Pancreas (tissue), 10 donors: ENCODE data around the gene SRSF1. TPM values are rescaled to one million over a fixed set of nuclear protein-coding genes. Genes with fewer than 3 reads are reported as not detected.
"Not testable (repeated sequence)": the region's sequence is repeated elsewhere in the genome, so short reads cannot be mapped to it uniquely, and the experiment has no call there.

Experiments
- ATAC-seq, 4 donors: fragments of 200-7000 bp; cut with Tn5 transposase; one replicate each; pipeline versions ENCODE4 v1.8.0 to v1.9.1; 2020; ENCODE audit warnings: mild to moderate bottlenecking in 4 of 4, moderate library complexity in 4 of 4
- DNase-seq, 6 donors: peaks; one replicate each; pipeline ENCODE4 v3.0.0-alpha.2; 2020
- FAIRE-seq: peaks from 2 replicates; lab custom pipeline; 2012; peaks lifted over from hg19 to GRCh38; lab: Jason Lieb, UNC
- H3K27ac ChIP-seq, 4 donors: fragments of 200-600 bp; sonication (generic); 1 replicate in 3 of 4; 2 replicates in 1 of 4; pipeline versions ENCODE4 v1.5.0 to v1.8.0; 2020
- H3K27me3 ChIP-seq, 4 donors: fragments of 200-600 bp; one replicate each; pipeline ENCODE4 v1.8.0; 2021
- H3K36me3 ChIP-seq, 3 donors: fragments of 200-600 bp; sonication (generic) in 1 of 3; one replicate each; pipeline versions ENCODE4 v1.5.0 to v1.8.0; 2020 to 2021
- H3K4me1 ChIP-seq, 3 donors: fragments of 200-600 bp; one replicate each; pipeline ENCODE4 v1.8.0; 2021
- H3K4me3 ChIP-seq, 4 donors: fragments of 200-600 bp; sonication (generic) in 2 of 4; one replicate each; pipeline versions ENCODE4 v1.5.0 to v1.8.0; 2020 to 2021
- H3K9me3 ChIP-seq, 4 donors: fragments of 200-600 bp; one replicate each; pipeline ENCODE4 v1.8.0; 2021
- CTCF ChIP-seq, 4 donors: fragments of 200-600 bp; sonication (generic) in 3 of 4; IDR thresholded peaks; one replicate each; pipeline versions ENCODE4 v1.5.0 to v1.8.0; 2021; ENCODE audit warnings: antibody characterized with exemption in 4 of 4
- WGBS, 2 donors: extraction: QIAGEN DNeasy Blood & Tissue Kit; methylation state at CpG; one replicate each; pipeline ENCODE4 v1.1.7; 2013; 5-methylcytosine and 5-hydroxymethylcytosine counted together
- intact Hi-C, 3 donors: fragments of 100-400 bp; cut with DNase I; formaldehyde crosslinking; loops; one replicate each; pipeline versions ENCODE4 v1.11.1 to v1.14.2; 2022
- polyA plus RNA-seq, 2 donors: library from polyadenylated mRNA; stranded (reverse); fragments of 200-250 nt; gene quantifications; one replicate each; pipeline ENCODE4 v1.2.3, GENCODE V29; 2013
- total RNA-seq, 6 donors: library from RNA; stranded (reverse); fragmentation: NEBNext Ultra II Directional in 4 of 6; extraction: Animal tissue kit (Norgen Biotek cat#: 25700) in 4 of 6; gene quantifications; one replicate each; pipeline versions ENCODE4 v1.2.1 to v1.2.4, GENCODE V29; 2021 to 2023
- donor health status: healthy with polysubstance abuse.
- donor health status: DM: no; HTN: no; CAD: no; lungs with moderate emphysema.
- donor health status: DM: no; HTN: no; CAD: no.
- donor health status: control.
- donor health status: control.
- donor health status: Bipolar disorder and iron deficiency.
- donor health status: DM: yes; HTN: yes; CAD: no.
- donor health status: DM: no; HTN: no; CAD: no.
- donor health status: DM: no; HTN: no; CAD: no.
- donor health status: DM: yes; HTN: yes; CAD: no.

The SRSF1 gene
- total and polyA plus RNA-seq, 8 donors: 37.5 to 95.2 (median 67.2) TPM

GRCh38 chr17:57975044-57975443 is 32.0 kb downstream of the SRSF1 start:
- Histone ChIP-seq H3K27me3 (no peaks in the 10 kb centered on the region), H3K4me3 (no peak overlapping the region), H3K36me3 (peaks cover 0 to 51% (median 34%) of the 10 kb centered on the region in 3 donors), H3K27ac (no peak overlapping the region), H3K9me3 (no peaks in the 10 kb centered on the region), H3K4me1 (peaks cover 10 to 13% (median 12%) of the 10 kb centered on the region in 3 donors)
- ATAC-seq (peak; percentile 69 to 94 (median 86)), FAIRE-seq (no peak), DNase-seq (no peak)
- intact Hi-C loops: no loop called here
- WGBS, 2 donors: 10 to 13% methylated on average over 1 of the region's 1 CpG
- no peak for TF ChIP-seq CTCF (IDR thresholded peaks at IDR 0.05)

- FAIRE-seq, DNase-seq, intact Hi-C loops, ATAC-seq, H3K9me3 ChIP-seq, H3K27ac ChIP-seq, H3K4me3 ChIP-seq, H3K27me3 ChIP-seq: not testable (repeated sequence)
- Histone ChIP-seq H3K4me1 (peaks cover 10 to 13% (median 12%) of the 10 kb centered on the region in 3 donors), H3K36me3 (peaks cover 0 to 46% (median 33%) of the 10 kb centered on the region in 3 donors)
- whole genome bisulfite sequencing, 2 donors: 82 to 86% methylated on average over 4 of the region's 4 CpGs
Observed at GRCh38 chr17:57974053-57974824, 32.8 kb downstream of the SRSF1 start.

- Histone ChIP-seq H3K27me3 (no peaks in the 10 kb centered on the region), H3K36me3 (peaks cover 0 to 25% (median 13%) of the 10 kb centered on the region in 3 donors), H3K4me1 (peaks cover 10 to 13% (median 12%) of the 10 kb centered on the region in 3 donors), H3K9me3 (no peaks in the 10 kb centered on the region), H3K4me3 (no peak overlapping the region), H3K27ac (no peak overlapping the region)
- FAIRE-seq (no peak), DNase-seq (no peak), ATAC-seq (peak in 1 of 4 donors; percentile 20)
- 23 to 30% methylated on average over 1 of the region's 1 CpG for WGBS, 2 donors
- no peak for TF ChIP-seq CTCF (IDR thresholded peaks at IDR 0.05)
- intact Hi-C loops: no loop called here
Observed at GRCh38 chr17:57972151-57972550, 34.9 kb downstream of the SRSF1 start.

- ATAC-seq (no peak), FAIRE-seq (no peak), DNase-seq (no peak)
- H3K27ac ChIP-seq: no peak overlapping the region
- peaks cover 10 to 13% (median 12%) of the 10 kb centered on the region in 3 donors for H3K4me1 ChIP-seq
- peaks cover 0 to 19% (median 7%) of the 10 kb centered on the region in 3 donors for H3K36me3 ChIP-seq
- no peaks in the 10 kb centered on the region for H3K9me3 ChIP-seq
- no peak overlapping the region for H3K4me3 ChIP-seq
- 73 to 77% methylated on average over 10 of the region's 10 CpGs for WGBS, 2 donors
- intact Hi-C loops: no loop called here
- no peak for TF ChIP-seq CTCF (IDR thresholded peaks at IDR 0.05)
- H3K27me3 ChIP-seq: no peaks in the 10 kb centered on the region
Observed at GRCh38 chr17:57971572-57971971, 35.5 kb downstream of the SRSF1 start.

GRCh38 chr17:57970710-57971109 is 36.3 kb downstream of the SRSF1 start:
- ATAC-seq (no peak), FAIRE-seq (no peak), DNase-seq (no peak)
- Histone ChIP-seq H3K36me3 (peaks cover 0 to 13% (median 6%) of the 10 kb centered on the region in 3 donors), H3K27ac (no peak overlapping the region), H3K4me1 (peaks cover 9 to 12% (median 11%) of the 10 kb centered on the region in 3 donors), H3K27me3 (no peaks in the 10 kb centered on the region), H3K4me3 (no peak overlapping the region), H3K9me3 (no peaks in the 10 kb centered on the region)
- WGBS, 2 donors: 33 to 41% methylated on average over 4 of the region's 4 CpGs
- intact Hi-C loops: no loop called here
- no peak for TF ChIP-seq CTCF (IDR thresholded peaks at IDR 0.05)
